Astrocyte of the spinal cord (primary cell): ENCODE measurements around the gene KLHL12.
"Not testable (repeated sequence)": the region's sequence is repeated elsewhere in the genome, so short reads cannot be mapped to it uniquely, and the experiment has no call there.

ENCODE experiments used
- DNase-seq: peaks from one replicate; pipeline ENCODE4 v3.0.0; 2011; ENCODE audit warnings: low read depth, low spot score
- H3K4me3 ChIP-seq: 2 replicates; pipeline ENCODE4 v1.5.1; 2011; ENCODE audit warnings: low read depth, mild to moderate bottlenecking, low read length, moderate library complexity
- CTCF ChIP-seq: IDR thresholded peaks from 2 replicates; pipeline ENCODE4 v1.5.1; 2012; ENCODE audit warnings: low read depth, mild to moderate bottlenecking, low read length, inconsistent platforms
- in situ Hi-C: cut with HindIII; loops from 2 replicates; pipeline ENCODE4 v1.10.0; 2017; ENCODE audit warnings: low sequenced_read_pairs

KLHL12 gene

GRCh38 chr1:202938287-202938925 is 11.4 kb upstream of the KLHL12 start:
- in situ Hi-C loops: no loop called here
- no peak for DNase-seq
- TF ChIP-seq CTCF: no peak
- no peak overlapping the region for H3K4me3 ChIP-seq

- H3K4me3 ChIP-seq, in situ Hi-C loops, DNase-seq: not testable (repeated sequence)
These were observed 9.4 kb upstream of the KLHL12 start for GRCh38 chr1:202936409-202936808.

- in situ Hi-C loops: no loop called here
- no peak for TF ChIP-seq CTCF
- DNase-seq: no peak
- no peak overlapping the region for H3K4me3 ChIP-seq
These were observed 8.8 kb upstream of the KLHL12 start for GRCh38 chr1:202935844-202936243.

GRCh38 chr1:202934755-202935154 is 7.7 kb upstream of the KLHL12 start:
- H3K4me3 ChIP-seq: no peak overlapping the region
- in situ Hi-C loops: no loop called here
- no peak for TF ChIP-seq CTCF
- no peak for DNase-seq

GRCh38 chr1:202932476-202932875 is 5.4 kb upstream of the KLHL12 start:
- no peak for DNase-seq
- TF ChIP-seq CTCF: no peak
- no peak overlapping the region for H3K4me3 ChIP-seq

GRCh38 chr1:202923533-202923932 is 3.5 kb downstream of the KLHL12 start:
- TF ChIP-seq CTCF: no peak
- no peak overlapping the region for H3K4me3 ChIP-seq
- in situ Hi-C loops: no loop called here

More at GRCh38 chr1:202932476-202932875, 5.4 kb upstream of the KLHL12 start:
- in situ Hi-C loops: no loop called here

GRCh38 chr1:202919615-202920014 is 7.4 kb downstream of the KLHL12 start:
- DNase-seq: no peak
- in situ Hi-C loops: no loop called here
- TF ChIP-seq CTCF: no peak
- H3K4me3 ChIP-seq: no peak overlapping the region

More at GRCh38 chr1:202923533-202923932, 3.5 kb downstream of the KLHL12 start:
- DNase-seq: no peak
